Measurements from ENCODE around the gene TRMT112.

TRMT112 gene

DNA sequence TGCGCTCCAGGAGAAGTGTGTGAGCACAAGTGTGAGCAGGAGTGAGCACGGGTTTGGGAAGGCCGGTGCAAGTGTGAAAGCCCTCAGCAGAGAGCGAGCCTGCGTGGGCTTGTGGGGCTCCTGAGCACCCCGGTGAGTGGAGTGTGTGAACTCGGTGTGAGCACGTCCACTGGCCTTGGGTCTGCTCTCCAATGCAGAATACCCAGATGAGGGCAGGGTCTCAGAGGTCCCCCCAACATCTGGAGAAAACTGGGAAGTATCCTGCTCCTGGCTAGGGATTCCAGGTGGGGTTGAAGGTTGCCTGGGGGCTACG is 10.8 kb downstream of the TRMT112 start:
- DNase-seq: no peak

DNA sequence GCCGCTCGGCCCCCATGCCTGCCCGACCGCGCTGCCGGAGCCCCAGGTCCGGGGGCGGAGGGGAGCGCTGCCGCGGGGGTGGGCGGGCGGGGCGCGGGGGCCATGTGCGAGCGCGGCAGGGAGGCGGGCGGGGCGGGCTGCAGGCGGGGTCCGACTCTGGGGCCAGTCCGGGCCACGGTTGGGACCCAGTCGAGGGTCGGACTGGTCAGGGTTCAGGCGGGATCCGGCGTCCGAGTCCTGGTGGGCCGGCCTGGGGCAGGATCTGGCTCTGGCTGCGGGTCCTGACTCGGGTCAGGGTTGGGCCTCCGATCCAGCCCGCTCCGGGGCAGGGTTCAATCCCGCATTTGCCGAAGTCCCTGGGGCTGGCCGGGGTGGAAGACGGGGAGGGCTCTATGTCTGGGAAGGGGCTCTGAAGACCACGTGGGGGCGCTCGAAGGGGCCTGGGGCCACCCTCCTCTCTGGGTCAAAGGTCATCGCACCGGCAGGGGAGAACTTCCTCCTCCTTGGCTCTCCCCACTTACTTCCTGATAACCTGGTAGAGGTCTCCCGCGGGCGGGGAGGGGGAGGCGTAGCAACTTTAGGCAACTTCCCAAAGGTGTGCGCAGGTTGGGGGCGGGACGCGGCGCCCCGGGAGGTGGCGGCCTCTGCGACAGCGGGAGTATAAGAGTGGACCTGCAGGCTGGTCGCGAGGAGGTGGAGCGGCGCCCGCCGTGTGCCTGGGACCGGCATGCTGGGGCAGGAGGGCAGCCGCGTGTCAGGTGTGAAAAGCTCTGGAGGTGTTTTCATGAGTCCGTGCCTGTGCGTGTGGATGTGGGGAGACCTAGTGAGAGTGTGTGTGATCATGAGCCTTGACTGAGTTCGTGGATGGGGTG is 11.4 kb downstream of the TRMT112 start:
- no peak for DNase-seq

DNA sequence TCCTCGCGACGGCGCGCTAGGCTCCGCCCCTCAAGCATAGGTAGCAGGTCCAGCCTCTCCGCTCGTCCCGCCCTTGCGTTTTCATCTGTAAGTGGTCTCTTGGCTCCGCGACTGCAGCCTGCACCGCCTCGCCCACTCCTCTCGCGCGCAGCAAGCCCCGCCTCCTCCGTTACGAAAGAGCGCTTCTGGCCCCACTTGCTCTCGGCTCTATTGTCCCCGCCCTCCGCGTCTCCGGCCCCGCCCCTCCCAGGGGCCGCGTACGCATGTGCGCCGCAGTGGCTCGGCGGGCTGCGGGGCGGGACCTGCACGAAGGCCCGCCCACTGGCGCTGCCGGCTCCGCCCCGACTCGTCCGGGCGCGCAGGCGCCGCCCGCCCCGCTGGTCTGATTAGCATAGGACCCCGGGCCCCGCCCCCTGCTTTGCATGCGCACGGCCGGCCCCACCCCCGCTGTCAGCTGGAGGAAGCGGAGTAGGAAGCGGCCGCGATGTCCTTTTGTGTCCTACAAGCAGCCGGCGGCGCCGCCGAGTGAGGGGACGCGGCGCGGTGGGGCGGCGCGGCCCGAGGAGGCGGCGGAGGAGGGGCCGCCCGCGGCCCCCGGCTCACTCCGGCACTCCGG is 12.2 kb downstream of the TRMT112 start, which contains the start of gene ESRRA:
TSS of gene ESRRA (plus strand) at position 450 of the 616 bp plus-strand sequence. CDS start 1,656 bp downstream, outside the sequence.
- peak; percentile 94 for DNase-seq

GRCh38 chr11:64304316-64305072 is 12.9 kb downstream of the TRMT112 start:
- peak; percentile 37 to 64 for DNase-seq

GRCh38 chr11:64304032-64304315 is 13.4 kb downstream of the TRMT112 start:
- no peak for DNase-seq

DNA sequence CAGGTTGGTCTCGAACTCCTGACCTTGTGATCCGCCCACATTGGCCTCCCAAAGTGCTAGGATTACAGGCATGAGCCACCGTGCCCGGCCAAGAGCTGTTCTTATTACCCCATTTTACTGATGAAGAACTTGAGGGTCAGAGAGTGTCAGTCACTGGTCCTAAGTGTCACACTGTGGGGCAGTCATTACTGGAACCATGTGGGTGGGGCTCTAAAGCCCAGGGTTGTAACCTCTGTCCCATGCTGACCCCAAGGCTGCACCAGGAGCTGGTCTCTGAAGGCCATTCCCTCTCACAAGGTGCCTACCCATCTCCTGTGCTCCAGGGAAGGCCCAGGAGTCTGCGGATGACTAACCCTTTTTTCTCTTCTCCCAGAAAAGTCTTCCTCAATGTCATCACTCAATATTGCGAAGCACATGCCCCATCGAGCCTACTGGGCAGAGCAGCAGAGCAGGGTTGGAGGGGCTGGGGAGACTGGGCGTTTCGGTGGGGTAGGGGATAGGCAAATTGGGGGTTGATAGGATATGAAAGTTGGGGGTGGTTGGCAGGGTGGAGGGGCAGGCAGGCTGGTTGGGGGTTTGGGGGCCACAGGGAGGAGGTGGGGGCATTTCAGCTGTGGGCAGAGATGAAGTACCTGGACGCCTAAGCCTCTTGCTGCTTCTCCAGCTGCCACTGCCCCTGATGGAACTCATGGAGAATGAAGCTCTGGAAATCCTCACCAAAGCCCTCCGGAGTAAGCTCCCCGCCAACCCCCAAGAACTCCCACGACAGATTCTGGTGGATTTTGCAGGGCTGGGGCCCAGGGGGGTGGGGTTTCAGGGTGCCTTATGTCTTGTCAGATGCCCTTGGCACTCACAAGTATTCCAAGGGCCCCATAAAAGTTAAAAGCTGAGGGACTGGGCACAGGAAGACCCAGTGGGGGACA is 14.0 kb downstream of the TRMT112 start:
- no peak for DNase-seq

- no peak for DNase-seq
Observed at GRCh38 chr11:64299847-64300648, 17.3 kb downstream of the TRMT112 start, which contains the start of gene CATSPERZ. CATSPERZ (plus strand) TSS chr11:64300358; CDS start chr11:64300411, 53 bp downstream.

DNA sequence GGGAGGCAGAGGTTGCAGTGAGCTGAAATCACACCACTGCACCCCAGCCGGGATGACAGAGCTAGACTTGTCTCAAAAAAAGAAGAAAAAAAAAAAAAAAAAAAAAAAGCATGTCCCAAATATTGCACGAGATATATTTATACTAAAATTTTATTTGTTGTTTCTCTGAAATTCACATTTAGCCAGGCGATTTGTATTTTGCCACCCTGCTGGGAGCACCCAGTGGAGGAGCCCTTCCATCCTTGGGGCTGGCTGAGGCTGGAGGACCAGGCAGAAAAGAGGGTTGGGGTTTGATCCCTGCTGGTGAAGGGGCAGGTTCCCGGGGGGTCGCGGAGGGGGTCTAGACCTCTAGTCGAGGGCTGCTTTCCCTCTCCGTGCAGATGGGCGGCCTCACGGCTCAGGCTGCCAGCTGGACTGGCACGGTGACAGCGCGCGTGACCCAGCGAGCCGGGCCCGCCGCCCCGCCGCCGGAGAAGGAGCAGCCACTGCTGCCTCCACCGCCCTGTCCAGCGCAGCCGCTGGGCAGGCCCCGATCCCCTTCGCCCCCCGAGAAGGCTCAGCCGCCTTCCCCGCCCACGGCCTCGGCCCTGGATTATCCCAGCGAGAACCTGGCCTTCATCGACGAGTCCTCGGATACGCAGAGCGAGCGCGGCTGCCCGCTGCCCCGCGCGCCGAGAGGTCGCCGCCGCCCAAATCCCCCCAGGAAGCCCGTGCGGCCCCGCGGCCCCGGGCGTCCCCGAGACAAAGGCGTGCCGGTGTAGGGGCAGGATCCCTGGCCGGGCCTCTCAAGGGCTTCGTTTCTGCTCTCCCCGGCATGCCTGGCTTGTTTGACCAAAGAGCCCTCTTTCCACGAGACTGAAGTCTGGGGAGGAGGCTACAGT is 18.2 kb downstream of the TRMT112 start:
- no peak for DNase-seq

DNA sequence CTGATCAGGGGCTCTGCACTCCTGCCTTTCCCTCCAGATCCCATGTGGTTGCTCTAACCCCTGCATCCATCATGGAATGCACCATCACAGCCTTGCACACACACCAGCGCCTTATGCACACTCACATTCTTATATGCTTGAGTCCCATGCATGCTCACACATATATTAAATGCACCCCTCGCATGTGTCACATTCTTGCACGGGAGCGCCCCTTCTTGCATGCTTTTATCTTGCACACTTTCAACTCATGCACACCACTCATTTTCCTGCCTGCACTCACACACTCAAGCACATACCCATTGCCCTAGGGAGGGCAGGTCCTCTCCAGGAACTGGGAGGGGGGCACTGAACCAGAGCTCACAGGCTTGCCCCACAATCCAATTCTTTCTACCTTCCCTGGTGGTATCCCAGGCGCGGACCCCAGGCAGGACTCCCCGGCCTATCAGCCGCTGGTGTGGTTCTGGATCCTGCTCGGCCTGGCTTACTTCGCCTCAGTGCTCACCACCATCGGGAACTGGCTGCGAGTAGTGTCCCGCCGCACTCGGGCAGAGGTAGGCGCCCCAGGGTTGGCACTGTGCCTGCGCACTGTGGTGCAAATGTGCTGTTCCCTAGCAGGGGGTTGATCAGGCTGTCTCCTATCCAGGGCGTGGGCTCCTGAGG is 19.5 kb downstream of the TRMT112 start:
- DNase-seq: no peak

DNA sequence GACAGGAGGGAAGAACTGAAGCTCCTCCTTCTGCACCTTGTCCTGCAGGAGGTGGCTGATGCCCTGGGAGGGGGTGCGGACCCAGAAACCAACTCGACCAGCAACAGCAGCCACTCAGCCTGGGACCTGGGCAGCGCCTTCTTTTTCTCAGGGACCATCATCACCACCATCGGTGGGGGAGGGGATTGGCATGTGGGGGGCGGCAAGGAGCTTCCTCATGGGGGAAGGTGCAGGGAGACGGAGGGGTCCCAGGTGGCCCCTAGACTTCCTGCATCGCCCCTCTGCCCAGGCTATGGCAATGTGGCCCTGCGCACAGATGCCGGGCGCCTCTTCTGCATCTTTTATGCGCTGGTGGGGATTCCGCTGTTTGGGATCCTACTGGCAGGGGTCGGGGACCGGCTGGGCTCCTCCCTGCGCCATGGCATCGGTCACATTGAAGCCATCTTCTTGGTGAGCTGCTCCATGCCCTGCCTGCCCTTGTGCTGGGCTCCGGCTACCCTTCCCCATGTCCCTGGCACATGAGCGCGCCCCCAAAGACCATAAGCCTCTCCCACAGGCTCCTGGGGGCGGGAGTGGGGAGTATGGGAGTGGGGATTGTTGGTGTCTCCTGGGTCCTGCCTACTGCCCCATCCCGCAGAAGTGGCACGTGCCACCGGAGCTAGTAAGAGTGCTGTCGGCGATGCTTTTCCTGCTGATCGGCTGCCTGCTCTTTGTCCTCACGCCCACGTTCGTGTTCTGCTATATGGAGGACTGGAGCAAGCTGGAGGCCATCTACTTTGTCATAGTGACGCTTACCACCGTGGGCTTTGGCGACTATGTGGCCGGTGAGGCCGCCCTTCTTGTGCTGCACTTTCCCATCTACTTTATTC is 20.3 kb downstream of the TRMT112 start:
- DNase-seq: no peak

GRCh38 chr11:64296236-64296635 is 21.1 kb downstream of the TRMT112 start:
- no peak for DNase-seq

GRCh38 chr11:64295760-64296159 is 21.6 kb downstream of the TRMT112 start:
- no peak for DNase-seq

DNA sequence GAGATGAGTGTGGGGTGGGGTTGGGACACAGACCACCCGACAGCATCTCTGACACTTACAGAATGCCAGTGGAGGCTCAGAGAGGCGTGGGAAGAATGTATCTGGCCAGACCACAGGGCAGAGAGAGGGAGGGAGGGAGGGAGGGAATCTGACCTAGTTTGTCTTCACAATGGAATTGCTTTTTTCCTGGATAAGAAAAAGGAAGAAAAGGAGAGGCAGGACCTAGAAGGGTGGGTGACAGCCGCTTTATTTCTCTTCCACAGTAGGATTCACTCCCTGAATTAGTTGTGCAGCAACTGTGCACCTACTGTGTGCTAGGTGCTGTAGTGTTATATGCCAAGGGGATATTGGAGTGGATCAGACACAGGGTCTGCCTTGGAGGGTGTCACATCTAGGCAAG is 22.6 kb downstream of the TRMT112 start:
- no peak for DNase-seq

DNA sequence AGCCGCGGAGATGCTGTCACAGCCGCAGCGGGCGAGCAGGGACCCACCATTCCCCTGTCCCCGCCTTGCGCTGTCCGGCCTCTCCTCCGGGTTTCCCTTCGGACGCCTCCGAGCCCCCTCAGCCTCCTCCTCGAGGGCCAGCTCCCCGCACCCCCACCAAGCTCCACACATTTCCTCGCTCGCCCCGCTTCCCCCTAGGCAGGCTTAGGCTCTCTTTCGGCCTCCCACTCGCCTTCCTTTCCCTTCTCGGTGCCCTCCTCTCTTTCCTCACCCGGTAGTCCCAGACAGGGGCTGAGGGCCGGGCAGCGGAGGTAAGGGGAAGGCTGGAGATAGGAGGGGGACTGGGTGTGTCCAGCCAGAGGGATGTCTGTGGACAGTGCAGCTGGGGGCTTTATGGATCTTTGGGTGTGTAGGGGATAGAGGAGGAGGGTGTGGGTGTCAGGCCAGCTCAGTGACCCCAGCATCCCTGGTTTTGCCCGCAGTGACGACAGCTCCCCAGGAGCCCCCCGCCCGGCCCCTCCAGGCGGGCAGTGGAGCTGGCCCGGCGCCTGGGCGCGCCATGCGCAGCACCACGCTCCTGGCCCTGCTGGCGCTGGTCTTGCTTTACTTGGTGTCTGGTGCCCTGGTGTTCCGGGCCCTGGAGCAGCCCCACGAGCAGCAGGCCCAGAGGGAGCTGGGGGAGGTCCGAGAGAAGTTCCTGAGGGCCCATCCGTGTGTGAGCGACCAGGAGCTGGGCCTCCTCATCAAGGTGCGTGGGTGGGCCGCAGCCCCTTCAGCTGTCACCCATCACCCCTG is 24.7 kb downstream of the TRMT112 start:
- DNase-seq: no peak

DNA sequence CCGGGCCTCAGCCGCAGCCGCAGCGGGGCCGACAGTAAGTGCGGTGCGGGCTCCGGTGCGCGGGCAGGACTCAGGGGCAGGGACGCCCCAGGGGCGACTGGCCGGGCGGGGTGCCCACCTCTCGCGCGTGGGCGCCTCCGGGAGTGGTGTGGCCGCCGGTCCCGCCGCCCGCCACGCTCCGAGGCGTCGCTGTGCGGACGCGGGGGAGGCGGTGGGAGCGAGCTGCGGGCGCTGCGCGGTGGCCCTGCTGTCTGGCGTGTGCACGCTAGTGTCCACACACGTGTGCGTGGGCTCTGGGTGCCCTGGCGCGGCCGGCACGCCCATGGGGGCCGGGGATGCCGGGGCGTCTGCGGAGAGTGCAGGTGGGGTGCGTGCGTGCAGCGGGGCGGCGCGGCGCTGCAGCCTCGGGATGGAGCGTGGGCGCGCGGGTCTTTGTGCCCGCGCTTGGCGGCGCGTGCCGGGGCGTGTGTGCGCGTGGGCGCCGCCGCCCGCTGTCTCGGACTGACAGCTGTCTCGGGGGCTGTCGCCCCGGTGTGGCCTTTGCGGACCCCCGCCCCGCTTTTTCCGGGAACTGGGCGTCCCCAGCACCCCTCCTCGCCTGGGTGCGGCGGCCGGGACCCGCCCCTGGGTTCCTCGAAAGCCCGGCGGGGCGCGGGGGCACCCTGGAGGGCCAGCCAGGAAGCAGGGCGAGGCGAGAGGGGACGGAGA is 25.5 kb downstream of the TRMT112 start:
- no peak for DNase-seq

DNA sequence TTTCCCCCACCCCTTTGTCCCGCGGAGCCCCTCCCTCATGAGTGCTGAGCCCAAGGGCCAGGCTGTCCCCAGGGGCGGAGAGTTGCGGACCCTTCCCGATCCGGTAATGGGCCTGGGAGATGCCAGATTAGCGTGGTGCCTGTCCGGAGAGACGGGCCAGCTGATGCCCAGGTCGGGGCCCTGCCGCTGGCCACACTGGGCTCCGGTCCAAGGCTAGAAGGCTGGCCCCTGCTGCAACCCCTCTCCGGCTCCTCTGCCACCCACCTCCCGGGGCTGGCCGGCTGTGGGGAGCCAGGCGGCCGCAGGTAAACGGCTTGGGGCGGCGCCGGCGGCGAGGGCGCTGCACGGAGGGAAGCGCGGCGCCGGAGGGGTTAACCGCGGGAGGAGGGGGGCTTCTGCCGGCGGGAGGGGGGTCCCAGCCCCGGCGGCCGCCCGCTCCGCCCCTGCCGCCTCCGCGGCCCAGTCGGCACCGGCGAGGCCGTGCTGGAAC is 26.1 kb downstream of the TRMT112 start, which contains the start of gene KCNK4:
TSS of gene KCNK4 (plus strand) at position 41 of the 490 bp plus-strand sequence. CDS start 1,717 bp downstream, outside the sequence.
- DNase-seq: no peak
